HepG2 (cell line): ENCODE results near the gene VPS37D. TPM values are rescaled to one million over a fixed set of nuclear protein-coding genes. Genes with fewer than 3 reads are reported as not detected.
A peak's percentile ranks its signal among the peaks of the same experiment; 100 is the strongest.

Experiments
- ARNTL ChIP-seq: sonication (generic); formaldehyde crosslinking; IDR thresholded peaks from 2 replicates; pipeline ENCODE4 v1.4.0; 2020; ENCODE audit warnings: mild to moderate bottlenecking, missing genetic modification reagents
- ATF7 ChIP-seq, 2 experiments: fragments of 450-650 bp in 1 of 2; sonication (generic) in 1 of 2; formaldehyde crosslinking in 1 of 2; IDR thresholded peaks; 2 replicates each; pipeline versions ENCODE4 v1.4.0 to v1.6.1; 2016 to 2020; ENCODE audit warnings: antibody characterized with exemption in 1 of 2, mild to moderate bottlenecking in 1 of 2, missing genetic modification reagents in 1 of 2
- BRD4 ChIP-seq: sonication (generic); formaldehyde crosslinking; IDR thresholded peaks from 2 replicates; pipeline ENCODE4 v1.4.0; 2020; ENCODE audit warnings: missing genetic modification reagents
- CEBPG ChIP-seq: IDR thresholded peaks from 2 replicates; pipeline ENCODE4 v1.6.1; 2016
- FOXP1 ChIP-seq, 2 experiments: fragments of 450-650 bp in 1 of 2; IDR thresholded peaks; 2 replicates each; pipeline ENCODE4 v1.6.1; 2017 to 2018; ENCODE audit warnings: antibody characterized with exemption in 1 of 2
- GPBP1L1 ChIP-seq: sonication (generic); formaldehyde crosslinking; IDR thresholded peaks from 2 replicates; pipeline ENCODE4 v1.5.0; 2020; ENCODE audit warnings: mild to moderate bottlenecking, missing genetic modification reagents
- MED1 ChIP-seq: sonication (generic); formaldehyde crosslinking; IDR thresholded peaks from 2 replicates; pipeline ENCODE4 v1.4.0; 2020; ENCODE audit warnings: missing genetic modification reagents
- MYC ChIP-seq: sonication (generic); formaldehyde crosslinking; IDR thresholded peaks from 2 replicates; pipeline ENCODE4 v1.9.0; 2021; ENCODE audit warnings: missing genetic modification reagents, borderline replicate concordance
- ONECUT2 ChIP-seq: sonication (generic); formaldehyde crosslinking; IDR thresholded peaks from 2 replicates; pipeline ENCODE4 v1.4.0; 2020; ENCODE audit warnings: missing genetic modification reagents
- POGZ ChIP-seq: sonication (generic); formaldehyde crosslinking; IDR thresholded peaks from 2 replicates; pipeline ENCODE4 v1.4.0; 2020; ENCODE audit warnings: mild to moderate bottlenecking, missing genetic modification reagents
- RFXAP ChIP-seq: sonication (generic); formaldehyde crosslinking; IDR thresholded peaks from 2 replicates; pipeline ENCODE4 v1.4.0; 2020; ENCODE audit warnings: missing genetic modification reagents, borderline replicate concordance
- SALL1 ChIP-seq: sonication (generic); formaldehyde crosslinking; IDR thresholded peaks from 2 replicates; pipeline ENCODE4 v1.8.0; 2022; ENCODE audit warnings: mild to moderate bottlenecking, missing genetic modification reagents
- SNAPC2 ChIP-seq: sonication (generic); formaldehyde crosslinking; IDR thresholded peaks from 2 replicates; pipeline ENCODE4 v1.8.1; 2022; ENCODE audit warnings: mild to moderate bottlenecking, missing genetic modification reagents
- SOX6 ChIP-seq, 2 experiments: fragments of 450-650 bp in 1 of 2; sonication (generic) in 1 of 2; formaldehyde crosslinking in 1 of 2; IDR thresholded peaks; 2 replicates each; pipeline versions ENCODE4 v1.4.0 to v1.6.1; 2017 to 2020; ENCODE audit warnings: antibody characterized with exemption in 1 of 2, mild to moderate bottlenecking in 1 of 2, missing genetic modification reagents in 1 of 2
- SPEN ChIP-seq: sonication (generic); formaldehyde crosslinking; IDR thresholded peaks from 2 replicates; pipeline ENCODE4 v1.5.1; 2020; ENCODE audit warnings: low read depth, mild to moderate bottlenecking, missing genetic modification reagents
- THRA ChIP-seq: sonication (generic); formaldehyde crosslinking; IDR thresholded peaks from 2 replicates; pipeline ENCODE4 v1.4.0; 2020; ENCODE audit warnings: missing genetic modification reagents, borderline replicate concordance
- ZFP90 ChIP-seq: sonication (generic); formaldehyde crosslinking; IDR thresholded peaks from 2 replicates; pipeline ENCODE4 v1.8.0; 2022; ENCODE audit warnings: missing genetic modification reagents, mild to moderate bottlenecking, inconsistent platforms, borderline replicate concordance
- ZIK1 ChIP-seq: sonication (generic); formaldehyde crosslinking; IDR thresholded peaks from 2 replicates; pipeline ENCODE4 v1.5.0; 2020; ENCODE audit warnings: mild to moderate bottlenecking, low read depth, missing genetic modification reagents, borderline replicate concordance
- ZNF512B ChIP-seq: sonication (generic); formaldehyde crosslinking; IDR thresholded peaks from 2 replicates; pipeline ENCODE4 v1.5.1; 2020; ENCODE audit warnings: missing genetic modification reagents, mild to moderate bottlenecking, borderline replicate concordance
- ZNF704 ChIP-seq: sonication (generic); formaldehyde crosslinking; IDR thresholded peaks from 2 replicates; pipeline ENCODE4 v1.8.1; 2023; ENCODE audit warnings: mild to moderate bottlenecking, inconsistent platforms, moderate library complexity, missing genetic modification reagents, borderline replicate concordance
- ZSCAN29 ChIP-seq: sonication (generic); formaldehyde crosslinking; conservative IDR thresholded peaks from 2 replicates; pipeline ENCODE4 v1.4.0; 2020; ENCODE audit warnings: mild to moderate bottlenecking, missing genetic modification reagents
- polyA plus RNA-seq, 8 experiments: library from polyadenylated mRNA; depleted of rRNA in 3 of 8; stranded (reverse) in 7 of 8; unstranded in 1 of 8; fragments of >200 nt; fragmentation: Illumina TruSeq in 4 of 8; extraction: Trizol in 4 of 8; gene quantifications; 2 replicates each; pipeline versions ENCODE4 v1.2.1 to v1.2.3, GENCODE V29; 2011 to 2016; ENCODE audit warnings: low read depth in 4 of 8, missing spikeins in 1 of 8, mixed read lengths in 1 of 8; ENCODE audit not compliant: insufficient read depth in 1 of 8
- total RNA-seq, 5 experiments: library from RNA; depleted of rRNA; stranded (reverse); fragments of >200 nt; fragmentation: Illumina TruSeq; extraction: Trizol; gene quantifications; 2 replicates each; pipeline ENCODE4 v1.2.3, GENCODE V29; 2016; ENCODE audit warnings: low read depth in 1 of 5

VPS37D gene
- total and polyA plus RNA-seq, 2 of the 13 experiments (the other 11 are each of a cell fraction or from before 2014, with no cell fraction given), result 3.8 to 6.3 TPM

- TF ChIP-seq ZNF704 (CRISPR knock-in tag) (no peak; the same call in 1 of the 2 replicates), MYC (CRISPR knock-in tag) (peak; percentile 83; the same call in 1 of the 2 replicates), BRD4 (CRISPR knock-in tag) (peak; percentile 94), MED1 (CRISPR knock-in tag) (peak; percentile 46; the same call in 1 of the 2 replicates), ATF7 (IDR thresholded peaks at IDR 0.05) (no peak), ATF7 (CRISPR knock-in tag; IDR thresholded peaks at IDR 0.05) (no peak), RFXAP (CRISPR knock-in tag) (0 out of 2 replicates have a peak, but pooled peaks have one; percentile 30), ONECUT2 (CRISPR knock-in tag) (no peak), FOXP1 (IDR thresholded peaks at IDR 0.05) (no peak), FOXP1 (CRISPR knock-in tag; IDR thresholded peaks at IDR 0.05) (no peak), SOX6 (IDR thresholded peaks at IDR 0.05) (no peak), SOX6 (CRISPR knock-in tag; IDR thresholded peaks at IDR 0.05) (no peak; the same call in 1 of the 2 replicates), GPBP1L1 (no peak), ARNTL (CRISPR knock-in tag) (no peak), ZIK1 (CRISPR knock-in tag) (0 out of 2 replicates have a peak, but pooled peaks have one; percentile 19), SNAPC2 (CRISPR knock-in tag) (no peak), THRA (peak; percentile 23; the same call in 1 of the 2 replicates), POGZ (peak; percentile 55), ZFP90 (CRISPR knock-in tag) (no peak; the same call in 1 of the 2 replicates), ZNF512B (CRISPR knock-in tag) (no peak), SALL1 (CRISPR knock-in tag) (peak; percentile 50; the same call in 1 of the 2 replicates), CEBPG (CRISPR knock-in tag) (no peak), ZSCAN29 (CRISPR knock-in tag) (no peak), SPEN (peak; percentile 77; the same call in 1 of the 2 replicates)
These were observed 15.6 kb downstream of the VPS37D start, which contains the start of the genes BUD23 and DNAJC30 (continued) for GRCh38 chr7:73683056-73683787.
